Renal cortical epithelial cell (primary cell): ENCODE measurements around the gene ADGRL1. TPM values are rescaled to one million over a fixed set of nuclear protein-coding genes. Genes with fewer than 3 reads are reported as not detected.
"Not testable (repeated sequence)": the region's sequence is repeated elsewhere in the genome, so short reads cannot be mapped to it uniquely, and the experiment has no call there.

ENCODE experiments used
- DNase-seq: peaks from one replicate; pipeline ENCODE4 v3.0.0-alpha.2; 2011; ENCODE audit warnings: low read depth
- total RNA-seq: library from RNA; depleted of rRNA; stranded (reverse); fragments of >200 nt; gene quantifications from 2 replicates; pipeline ENCODE4 v1.2.3, GENCODE V29; 2014

The ADGRL1 gene
- total RNA-seq, 1 donor from 2014 or later: 14.8 TPM

- no peak for DNase-seq
Measured at GRCh38 chr19:14161305-14161704, 44.7 kb downstream of the ADGRL1 start.

DNA sequence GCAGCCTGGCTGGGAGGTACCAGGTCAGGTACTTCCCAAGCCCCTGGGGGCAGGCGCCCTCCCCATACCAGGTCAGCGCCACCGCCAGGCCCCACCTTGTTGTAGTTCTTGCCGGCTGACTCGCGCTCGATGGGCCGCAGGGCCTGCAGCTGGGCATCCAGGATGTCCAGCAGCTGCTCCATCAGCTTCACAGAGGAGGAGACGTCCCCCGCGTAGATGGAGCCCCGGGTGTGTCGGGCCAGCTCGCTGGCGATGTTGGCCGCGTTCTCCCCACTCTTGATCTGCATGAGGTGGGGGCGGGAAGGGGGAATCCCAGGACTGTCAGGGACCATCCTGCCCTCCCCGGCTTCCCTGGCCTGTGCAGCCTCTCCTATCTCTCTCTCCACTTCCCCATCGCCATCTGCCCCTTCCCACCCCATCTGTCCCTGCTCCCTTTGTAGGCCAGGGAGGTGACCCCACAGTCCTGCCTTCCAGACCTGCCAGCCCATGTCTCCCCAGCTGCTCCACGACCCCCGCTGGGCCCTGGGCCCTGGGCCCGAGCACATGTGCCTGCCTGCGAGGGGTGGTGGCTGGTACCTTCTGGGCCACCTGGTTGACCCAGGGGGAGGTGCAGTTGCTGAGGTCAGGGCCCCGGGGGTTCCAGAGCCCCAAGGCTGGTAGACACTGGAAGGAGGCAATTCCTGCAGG is 45.8 kb downstream of the ADGRL1 start:
- DNase-seq: no peak

GRCh38 chr19:14159059-14159458 is 46.9 kb downstream of the ADGRL1 start:
- DNase-seq: no peak

- DNase-seq: no peak
Measured at GRCh38 chr19:14158276-14159023, 47.5 kb downstream of the ADGRL1 start.

DNA sequence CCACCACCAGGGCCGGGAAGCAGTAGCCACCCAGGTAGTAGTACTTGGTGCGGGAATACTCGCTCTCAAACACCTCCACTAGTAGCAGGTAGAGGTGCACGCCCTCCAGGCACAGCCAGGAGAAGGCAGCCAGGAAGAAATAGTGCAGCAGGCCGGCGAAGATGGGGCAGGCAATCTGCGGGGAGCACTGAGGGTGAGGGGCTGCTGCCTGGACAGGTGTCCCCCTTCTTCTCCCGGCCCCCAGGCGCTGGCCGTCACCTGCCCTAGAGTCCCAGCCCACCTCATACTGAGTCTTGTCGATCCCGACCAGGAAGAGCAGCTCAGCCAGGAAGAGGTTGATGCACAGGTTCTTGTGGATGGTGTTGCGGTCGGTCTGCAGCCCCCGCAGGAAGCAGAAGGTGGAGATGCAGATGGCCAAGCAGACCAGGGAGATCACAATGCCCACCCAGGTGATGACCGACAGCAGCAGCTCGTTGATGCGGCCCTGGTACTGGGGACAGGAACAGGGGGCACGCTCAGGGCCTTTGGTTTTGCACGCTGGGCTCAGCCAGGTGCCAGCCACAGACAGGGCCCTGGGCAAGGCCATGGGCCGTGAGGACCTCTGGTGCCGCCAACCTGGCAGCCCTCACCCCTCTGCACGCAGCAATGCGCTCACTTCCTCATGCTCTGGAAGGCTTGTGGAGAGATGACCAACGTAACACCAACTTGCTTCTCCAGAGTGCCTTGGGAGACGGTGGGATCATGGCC is 48.8 kb downstream of the ADGRL1 start:
- DNase-seq: no peak

GRCh38 chr19:14156122-14156521 is 49.8 kb downstream of the ADGRL1 start:
- no peak for DNase-seq

DNA sequence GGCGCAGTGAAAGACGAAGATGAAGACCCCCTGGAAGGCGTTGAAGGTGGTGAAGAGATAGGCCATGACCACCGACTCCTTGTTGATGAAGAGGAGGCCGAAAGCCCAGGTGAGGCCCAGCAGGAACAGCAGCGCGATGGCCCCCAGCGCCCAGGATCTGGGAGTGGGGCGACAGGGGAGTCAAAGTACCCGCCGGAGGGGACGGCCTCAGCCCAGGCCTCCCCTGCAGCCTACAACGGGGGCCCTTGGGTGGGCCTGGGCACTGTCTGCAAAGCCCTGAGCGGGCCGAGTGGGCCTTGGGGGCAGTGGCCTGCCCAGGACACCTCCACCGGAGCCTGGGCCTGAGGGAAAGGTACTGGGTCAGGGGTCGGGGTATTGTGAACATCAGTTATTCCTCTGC is 50.6 kb downstream of the ADGRL1 start:
- DNase-seq: no peak

GRCh38 chr19:14152713-14153112 is 53.3 kb downstream of the ADGRL1 start:
- DNase-seq: no peak

- DNase-seq: no peak
Measured at GRCh38 chr19:14150770-14151661, 55.0 kb downstream of the ADGRL1 start.

- DNase-seq: no peak
Measured at GRCh38 chr19:14150041-14150769, 55.8 kb downstream of the ADGRL1 start.

- no peak for DNase-seq
Measured at GRCh38 chr19:14149509-14149994, 56.4 kb downstream of the ADGRL1 start.

DNA sequence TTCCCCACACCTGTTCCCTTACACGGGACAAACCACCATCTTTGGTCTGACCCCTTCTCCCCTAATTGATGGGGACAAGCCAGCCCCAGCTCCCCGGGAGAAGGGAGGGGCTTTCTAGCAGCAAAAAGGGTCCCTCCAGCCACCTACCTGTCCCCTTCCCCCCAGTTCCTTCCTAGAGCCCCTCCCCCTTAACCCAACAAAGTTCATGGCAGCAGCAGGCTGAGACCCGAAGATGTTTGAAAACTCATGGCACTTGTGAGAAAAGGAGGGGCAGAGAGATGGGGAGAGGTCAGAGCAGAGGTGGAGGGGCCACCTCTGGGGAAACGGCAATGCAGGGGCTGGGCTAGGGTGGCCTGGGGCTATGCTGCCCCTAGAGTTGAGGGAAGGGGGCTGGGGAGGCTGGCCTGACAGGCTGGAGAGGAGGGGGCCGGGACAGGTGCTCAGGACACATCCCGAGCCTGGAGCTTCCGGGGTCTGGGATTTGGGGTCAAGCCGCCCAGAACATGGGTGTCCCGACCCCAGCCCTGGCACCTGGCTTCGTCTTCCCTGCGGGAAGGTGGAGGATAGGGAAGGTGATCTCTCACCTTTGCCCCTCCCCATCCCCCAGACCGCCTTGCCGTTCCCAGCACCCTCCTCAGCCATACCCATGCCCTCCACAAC is 57.1 kb downstream of the ADGRL1 start:
- no peak for DNase-seq

- peak; percentile 25 for DNase-seq
Measured at GRCh38 chr19:14147797-14148605, 58.0 kb downstream of the ADGRL1 start.

- peak; percentile 59 for DNase-seq
Measured at GRCh38 chr19:14146789-14147216, 59.2 kb downstream of the ADGRL1 start.

DNA sequence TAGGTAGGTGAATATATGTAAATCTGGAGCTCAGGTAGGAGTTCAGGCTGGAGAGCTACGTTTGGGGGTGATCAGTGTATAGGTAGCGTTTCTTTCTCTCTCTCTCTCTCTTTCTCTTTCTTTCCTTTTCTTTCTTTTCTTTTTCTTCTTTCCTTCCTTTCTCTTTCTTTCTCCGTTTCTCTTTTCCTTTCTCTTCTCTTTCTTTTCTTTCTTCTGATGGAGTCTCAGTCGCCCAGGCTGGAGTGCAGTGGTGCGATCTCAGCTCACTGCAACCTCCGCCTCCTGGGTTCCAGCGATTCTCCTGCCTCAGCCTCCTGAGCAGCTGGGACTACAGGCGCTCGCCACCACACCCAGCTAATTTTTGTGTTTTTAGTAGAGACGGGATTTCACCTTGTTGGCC is 59.8 kb downstream of the ADGRL1 start:
- DNase-seq: not testable (repeated sequence)

DNA sequence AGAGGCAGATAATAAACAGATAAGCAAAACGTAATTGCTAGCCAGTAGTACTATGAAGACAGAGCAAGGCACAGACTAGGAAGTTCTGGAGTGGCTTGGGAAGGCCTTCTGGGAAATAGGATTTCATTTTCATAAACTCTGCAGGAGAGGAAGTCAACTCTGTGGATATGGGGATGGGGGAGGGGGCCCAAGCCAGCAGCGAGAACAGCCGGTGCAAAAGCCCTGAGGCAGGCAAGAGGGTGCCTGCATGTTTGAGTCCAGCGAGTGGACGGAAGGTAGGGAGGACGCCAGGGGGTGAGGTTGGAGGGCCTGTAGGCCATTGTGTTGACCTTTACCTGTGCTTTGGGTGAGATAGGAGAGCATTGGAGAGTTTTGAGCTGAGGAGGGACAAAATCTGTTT is 60.6 kb downstream of the ADGRL1 start:
- no peak for DNase-seq

DNA sequence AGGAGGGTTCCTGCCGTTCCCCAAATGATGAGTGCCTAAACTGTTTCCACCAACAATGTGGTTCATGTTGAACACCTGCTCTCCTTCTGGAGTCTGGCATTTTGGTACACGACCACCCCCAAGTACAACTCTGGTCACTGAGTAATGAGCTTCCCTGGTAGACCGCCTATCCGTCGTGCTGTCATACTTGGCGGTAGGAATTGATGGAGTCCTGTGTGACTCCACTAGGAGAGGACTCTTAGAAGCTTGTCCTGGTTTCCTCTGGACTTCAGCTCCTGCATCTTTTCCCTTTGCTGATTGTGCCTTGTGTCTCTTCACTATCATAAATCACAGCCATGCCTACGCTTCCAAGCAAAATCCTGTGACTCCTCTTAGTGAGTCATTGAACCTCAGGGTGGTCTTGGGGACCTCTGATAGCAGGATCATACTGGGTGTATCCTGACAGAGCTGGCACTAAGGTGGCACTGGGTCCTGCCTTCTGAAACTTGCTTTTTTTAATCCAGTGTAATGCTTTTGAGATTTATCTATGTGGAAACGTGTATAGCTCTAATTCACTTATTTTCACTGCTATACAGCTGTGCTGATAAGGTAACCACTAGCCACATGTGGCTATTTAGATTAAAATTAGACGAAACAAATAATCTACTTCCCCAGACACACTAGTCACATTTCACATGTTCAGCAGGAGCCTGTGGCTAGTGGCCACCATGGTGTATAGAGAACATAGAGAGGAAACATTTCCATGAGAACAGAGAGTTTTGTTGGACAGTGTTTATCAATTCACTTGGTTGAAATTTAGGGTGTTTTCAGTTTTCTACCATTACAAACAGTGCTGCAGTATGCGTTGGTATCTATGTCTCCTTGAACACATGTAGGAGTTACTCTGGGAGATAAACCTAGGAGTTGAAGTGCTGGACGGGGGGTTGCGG is 63.4 kb downstream of the ADGRL1 start:
- DNase-seq: no peak

DNA sequence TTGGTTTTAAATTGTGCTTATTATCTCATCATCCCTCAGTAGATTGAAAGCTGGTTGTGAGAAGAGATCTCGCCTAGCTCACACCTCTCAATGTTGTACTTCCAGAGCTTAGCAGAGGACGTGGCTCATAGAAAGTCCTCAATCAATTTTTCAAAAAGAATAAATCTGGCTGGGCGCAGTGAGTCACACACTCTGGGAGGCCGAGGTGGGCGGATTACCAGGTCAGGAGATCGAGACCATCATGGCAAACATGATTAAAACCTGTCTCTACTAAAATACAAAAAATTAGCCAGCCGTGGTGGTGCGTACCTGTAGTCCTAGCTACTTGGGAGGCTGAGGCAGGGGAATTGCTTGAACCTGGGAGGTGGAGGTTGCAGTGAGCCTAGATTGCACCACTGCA is 64.9 kb downstream of the ADGRL1 start:
- DNase-seq: no peak
